Spleen (tissue), 11 donors: ENCODE results near the gene ALOX12B. TPM values are rescaled to one million over a fixed set of nuclear protein-coding genes. Genes with fewer than 3 reads are reported as not detected.
A peak's percentile ranks its signal among the peaks of the same experiment; 100 is the strongest.

Source experiments
- DNase-seq: peaks from one replicate; pipeline ENCODE4 v3.0.0-alpha.2; 2020
- H3K27ac ChIP-seq, 8 donors: fragments of 200-600 bp; sonication (generic) in 7 of 8; 1 replicate in 4 of 8; 2 replicates in 4 of 8; pipeline versions ENCODE4 v1.5.0 to v1.8.0; 2016 to 2021; ENCODE audit warnings: inconsistent platforms in 4 of 8, mild to moderate bottlenecking in 4 of 8, moderate library complexity in 1 of 8
- H3K27me3 ChIP-seq, 7 donors: fragments of 200-600 bp; sonication (generic) in 6 of 7; replicated peaks in 1 of 7; 1 replicate in 4 of 7; 2 replicates in 3 of 7; pipeline versions ENCODE4 v1.5.0 to v1.8.0; 2016 to 2021; ENCODE audit warnings: inconsistent platforms in 3 of 7, mild to moderate bottlenecking in 1 of 7
- H3K36me3 ChIP-seq, 6 donors: fragments of 200-600 bp; sonication (generic) in 5 of 6; 1 replicate in 4 of 6; 2 replicates in 2 of 6; pipeline versions ENCODE4 v1.5.0 to v1.8.0; 2016 to 2021; ENCODE audit warnings: inconsistent platforms in 2 of 6
- H3K4me1 ChIP-seq, 6 donors: fragments of 200-600 bp; sonication (generic) in 5 of 6; 1 replicate in 3 of 6; 2 replicates in 3 of 6; pipeline versions ENCODE4 v1.5.0 to v1.8.0; 2016 to 2021; ENCODE audit warnings: inconsistent platforms in 3 of 6
- H3K4me3 ChIP-seq, 8 donors: fragments of 200-600 bp; sonication (generic) in 7 of 8; 1 replicate in 4 of 8; 2 replicates in 4 of 8; pipeline versions ENCODE4 v1.5.0 to v1.8.0; 2016 to 2021; ENCODE audit warnings: inconsistent platforms in 4 of 8, mild to moderate bottlenecking in 4 of 8, moderate library complexity in 2 of 8
- H3K9me3 ChIP-seq, 8 donors: fragments of 200-600 bp; sonication (generic) in 7 of 8; 1 replicate in 4 of 8; 2 replicates in 4 of 8; pipeline versions ENCODE4 v1.5.0 to v1.8.0; 2016 to 2021; ENCODE audit warnings: inconsistent platforms in 4 of 8
- CTCF ChIP-seq, 11 experiments: fragments of 200-600 bp in 7 of 11; fragments of 450-650 bp in 4 of 11; sonication (generic) in 4 of 11; IDR thresholded peaks in 8 of 11; conservative IDR thresholded peaks in 3 of 11; 1 replicate in 7 of 11; 2 replicates in 4 of 11; pipeline versions ENCODE4 v1.4.0 to v1.8.0; 2016 to 2021; ENCODE audit warnings: antibody characterized with exemption in 11 of 11, inconsistent platforms in 4 of 11, mild to moderate bottlenecking in 1 of 11
- POLR2A ChIP-seq, 3 donors: fragments of 450-650 bp; IDR thresholded peaks; one replicate each; pipeline ENCODE4 v1.5.1; 2017; ENCODE audit warnings: antibody characterized with exemption in 3 of 3, mild to moderate bottlenecking in 1 of 3
- POLR2AphosphoS5 ChIP-seq, 3 donors: sonication (generic); formaldehyde crosslinking; IDR thresholded peaks; one replicate each; pipeline ENCODE4 v1.5.1; 2017; ENCODE audit warnings: antibody characterized with exemption in 3 of 3
- WGBS, 5 donors: extraction: QIAGEN DNeasy Blood & Tissue Kit in 3 of 5; methylation state at CpG; one replicate each; pipeline versions ENCODE4 v1.1.5 to v1.1.7; 2013 to 2018; 5-methylcytosine and 5-hydroxymethylcytosine counted together
- intact Hi-C: fragments of 100-400 bp; cut with DNase I; formaldehyde crosslinking; loops from one replicate; pipeline ENCODE4 v1.15.0; 2023; ENCODE audit warnings: low total_unique reads
- polyA plus RNA-seq, 3 donors: library from polyadenylated mRNA; stranded (reverse); fragments of 200-250 nt; gene quantifications; one replicate each; pipeline ENCODE4 v1.2.1, GENCODE V29; 2013
- total RNA-seq, 7 donors: library from RNA; depleted of rRNA in 3 of 7; stranded (reverse); fragments of >200 nt in 3 of 7; fragmentation: NEBNext Ultra II Directional in 4 of 7; extraction: Animal tissue kit (Norgen Biotek cat#: 25700) in 4 of 7; gene quantifications; one replicate each; pipeline versions ENCODE4 v1.1.0 to v1.2.1, GENCODE V29; 2016 to 2021
- donor health status: healthy with polysubstance abuse.
- donor health status: DM: no; HTN: no; CAD: no; lungs with moderate emphysema.
- donor health status: DM: no; HTN: no; CAD: no.
- donor health status: Bipolar disorder and iron deficiency.
- donor health status: healthy.
- donor health status: DM: no; HTN: no; CAD: no.
- donor health status: DM: yes; HTN: yes; CAD: no.

The ALOX12B gene
- total and polyA plus RNA-seq, 10 donors, result 0.47 to 1.3 (median 0.86) TPM; not detected in 4

- Histone ChIP-seq H3K9me3 (no peaks in the 10 kb centered on the region), H3K27me3 (peaks cover 0 to 36% (median 6%) of the 10 kb centered on the region in 7 donors), H3K27ac (no peak overlapping the region), H3K36me3 (peaks cover 0 to 3% (median 0%) of the 10 kb centered on the region in 6 donors), H3K4me1 (peaks cover 0 to 24% (median 7%) of the 10 kb centered on the region in 6 donors), H3K4me3 (no peak overlapping the region)
- whole genome bisulfite sequencing, 5 donors, result 83 to 89% (median 86%) methylated on average over 20 to 24 of the region's 24 CpGs
- no peak for DNase-seq
- intact Hi-C loops, result no loop called here
- TF ChIP-seq POLR2A (IDR thresholded peaks at IDR 0.05), result no peak
- no peak for TF ChIP-seq POLR2AphosphoS5 (IDR thresholded peaks at IDR 0.05)
- TF ChIP-seq CTCF (IDR thresholded peaks at IDR 0.05 in 8 of 11, conservative IDR thresholded peaks at IDR 0.05 in 3 of 11), result no peak
Measured at GRCh38 chr17:8044819-8045810, 42.4 kb downstream of the ALOX12B start.

GRCh38 chr17:8041979-8042378 lies 45.5 kb downstream of the ALOX12B start:
- H3K27me3 ChIP-seq, result peaks cover 0 to 59% (median 23%) of the 10 kb centered on the region in 7 donors
- intact Hi-C loops, result no loop called here
- H3K36me3 ChIP-seq, result no peaks in the 10 kb centered on the region
- no peaks in the 10 kb centered on the region for H3K9me3 ChIP-seq
- H3K27ac ChIP-seq, result peak overlapping the region in 2 of 8 donors; percentile 63 to 78
- H3K4me1 ChIP-seq, result peaks cover 0 to 45% (median 15%) of the 10 kb centered on the region in 6 donors
- TF ChIP-seq CTCF (IDR thresholded peaks at IDR 0.05 in 8 of 11, conservative IDR thresholded peaks at IDR 0.05 in 3 of 11) (no peak), POLR2AphosphoS5 (IDR thresholded peaks at IDR 0.05) (no peak), POLR2A (IDR thresholded peaks at IDR 0.05) (no peak)
- DNase-seq, result no peak
- H3K4me3 ChIP-seq, result no peak overlapping the region

GRCh38 chr17:8041249-8041928 lies 46.1 kb downstream of the ALOX12B start:
- Histone ChIP-seq H3K9me3 (no peaks in the 10 kb centered on the region), H3K27me3 (peaks cover 0 to 59% (median 23%) of the 10 kb centered on the region in 7 donors), H3K4me3 (no peak overlapping the region), H3K36me3 (no peaks in the 10 kb centered on the region), H3K4me1 (peaks cover 0 to 45% (median 15%) of the 10 kb centered on the region in 6 donors), H3K27ac (peak overlapping the region in 4 of 8 donors; percentile 7 to 78 (median 60))
- TF ChIP-seq POLR2A (IDR thresholded peaks at IDR 0.05), result no peak
- peak in 9 of 11 experiments; percentile 25 to 65 (median 50) for TF ChIP-seq CTCF (IDR thresholded peaks at IDR 0.05 in 8 of 11, conservative IDR thresholded peaks at IDR 0.05 in 3 of 11)
- TF ChIP-seq POLR2AphosphoS5 (IDR thresholded peaks at IDR 0.05), result peak in 1 of 3 donors; percentile 29
- WGBS, 5 donors, result 62 to 69% (median 65%) methylated on average over 8 of the region's 8 CpGs
- DNase-seq, result no peak
- intact Hi-C loops, result no loop called here
